ENCODE data around the gene SLC25A48.

DNA sequence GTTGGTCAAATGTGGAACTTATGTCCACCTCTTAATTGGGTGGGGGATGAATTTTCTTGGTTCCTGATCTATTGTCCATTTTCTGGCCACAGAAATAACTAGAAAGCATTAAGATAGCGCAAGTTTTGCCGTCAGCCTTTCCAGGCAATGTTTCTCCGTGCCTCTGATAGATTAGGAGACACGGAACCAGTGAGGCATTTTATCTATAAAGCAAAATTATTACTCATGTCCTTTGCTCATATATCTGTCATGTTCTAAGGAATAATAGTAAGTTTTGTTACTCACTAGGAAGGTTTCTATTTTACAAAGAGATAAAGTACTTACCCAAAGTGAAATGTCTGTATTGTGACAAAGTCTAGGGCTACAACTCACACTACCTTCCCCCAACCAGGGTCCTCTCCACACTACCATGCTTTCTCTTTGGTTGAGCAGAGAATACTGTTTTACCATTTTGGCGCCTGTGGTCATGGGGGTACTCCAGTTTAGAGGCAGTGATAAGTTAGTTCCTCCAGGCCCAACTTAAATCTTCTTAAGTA, 81.1 kb downstream of the SLC25A48 start:
- TF ChIP-seq POLR2A (IDR thresholded peaks at IDR 0.05; ENCODE audit: low read depth, low read length) (no peak), POLR2AphosphoS5 (IDR thresholded peaks at IDR 0.05; ENCODE audit: low read depth, low read length) (no peak)

All from GM12892 (cell line).